ENCODE measurements around the gene VPREB3. TPM values are rescaled to one million over a fixed set of nuclear protein-coding genes. Genes with fewer than 3 reads are reported as not detected.

Gene VPREB3
- polyA plus RNA-seq, 4 donors, result 0.56 to 0.89 (median 0.73) TPM

DNA sequence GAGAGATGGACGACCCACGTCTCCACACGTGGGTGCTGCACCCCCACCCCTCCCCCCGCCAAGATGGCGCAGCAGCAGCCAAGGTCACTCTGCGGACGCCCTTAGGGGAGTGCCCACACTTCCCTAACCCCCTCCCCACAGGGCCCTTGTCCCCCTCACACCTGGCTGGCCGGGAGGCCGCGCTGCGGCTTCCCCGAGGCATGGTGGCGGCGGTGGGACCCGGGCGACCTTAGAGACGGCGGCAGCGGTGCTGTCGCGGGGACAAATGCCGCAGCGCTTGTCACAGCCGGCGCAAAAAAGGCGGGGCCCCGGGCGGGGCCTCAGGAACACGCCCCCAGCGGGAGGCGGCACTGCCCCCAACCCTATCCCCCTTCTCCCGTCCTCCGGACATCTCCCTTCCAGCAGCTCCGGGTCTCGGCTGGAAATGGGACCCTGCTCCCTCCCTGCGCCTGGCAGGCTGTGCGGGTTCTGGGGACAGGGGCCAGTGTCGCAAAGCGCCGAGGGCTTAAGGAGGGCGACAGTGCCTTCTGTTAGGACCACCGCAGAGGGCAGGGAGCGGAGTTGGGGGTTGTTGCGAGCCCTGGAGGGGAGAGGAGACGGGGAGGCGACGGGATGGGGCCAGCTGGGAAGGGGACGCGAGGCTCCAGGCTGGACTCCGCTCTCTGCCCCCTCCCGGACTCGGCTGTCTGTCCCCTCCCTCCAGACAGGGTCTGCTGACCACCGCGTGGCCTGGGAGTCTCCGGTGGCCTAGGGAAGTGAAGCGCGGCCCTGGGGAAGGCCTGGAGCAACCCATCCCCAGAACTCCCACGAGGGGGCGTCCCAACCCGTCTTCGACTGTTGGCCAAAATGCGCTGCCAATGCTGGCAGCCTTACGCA is 13.7 kb upstream of the VPREB3 start, which contains the start of gene CHCHD10:
Gene CHCHD10 (minus strand): TSS at position 300 of the 876 bp plus-strand sequence. CDS start 98 bp downstream, at position 202.
- peak in 2 of 4 donors; percentile 75 to 82 for DNase-seq (ENCODE audit: low read depth in 4 of 4, low spot score in 3 of 4)

GRCh38 chr22:23767303-23767672 is 13.1 kb upstream of the VPREB3 start:
- DNase-seq (ENCODE audit: low read depth in 4 of 4, low spot score in 3 of 4), result no peak

- DNase-seq (ENCODE audit: low read depth in 4 of 4, low spot score in 3 of 4), result no peak
Measured at GRCh38 chr22:23764899-23765881, 11.0 kb upstream of the VPREB3 start.

GRCh38 chr22:23763954-23764353 is 9.7 kb upstream of the VPREB3 start:
- no peak for DNase-seq (ENCODE audit: low read depth in 4 of 4, low spot score in 3 of 4)

DNA sequence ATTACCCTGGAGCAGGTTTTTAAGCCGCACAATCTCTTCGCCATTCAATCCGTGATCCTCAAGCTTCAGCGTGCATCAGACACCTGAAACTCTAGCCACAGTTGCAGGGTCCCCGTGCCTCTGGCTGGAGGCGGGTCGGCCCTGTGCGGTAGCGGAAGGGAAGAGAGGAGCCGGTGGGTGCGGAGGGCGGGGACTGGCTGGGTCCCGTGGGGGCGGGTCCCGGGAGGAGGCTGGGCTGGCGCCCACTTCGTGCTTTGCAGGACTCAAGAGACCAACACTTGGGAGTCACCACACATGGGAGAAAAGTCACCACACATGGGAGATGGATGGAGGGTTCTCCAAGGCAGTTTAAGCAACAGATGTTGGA is 9.3 kb upstream of the VPREB3 start:
- no peak for DNase-seq (ENCODE audit: low read depth in 4 of 4, low spot score in 3 of 4)

DNA sequence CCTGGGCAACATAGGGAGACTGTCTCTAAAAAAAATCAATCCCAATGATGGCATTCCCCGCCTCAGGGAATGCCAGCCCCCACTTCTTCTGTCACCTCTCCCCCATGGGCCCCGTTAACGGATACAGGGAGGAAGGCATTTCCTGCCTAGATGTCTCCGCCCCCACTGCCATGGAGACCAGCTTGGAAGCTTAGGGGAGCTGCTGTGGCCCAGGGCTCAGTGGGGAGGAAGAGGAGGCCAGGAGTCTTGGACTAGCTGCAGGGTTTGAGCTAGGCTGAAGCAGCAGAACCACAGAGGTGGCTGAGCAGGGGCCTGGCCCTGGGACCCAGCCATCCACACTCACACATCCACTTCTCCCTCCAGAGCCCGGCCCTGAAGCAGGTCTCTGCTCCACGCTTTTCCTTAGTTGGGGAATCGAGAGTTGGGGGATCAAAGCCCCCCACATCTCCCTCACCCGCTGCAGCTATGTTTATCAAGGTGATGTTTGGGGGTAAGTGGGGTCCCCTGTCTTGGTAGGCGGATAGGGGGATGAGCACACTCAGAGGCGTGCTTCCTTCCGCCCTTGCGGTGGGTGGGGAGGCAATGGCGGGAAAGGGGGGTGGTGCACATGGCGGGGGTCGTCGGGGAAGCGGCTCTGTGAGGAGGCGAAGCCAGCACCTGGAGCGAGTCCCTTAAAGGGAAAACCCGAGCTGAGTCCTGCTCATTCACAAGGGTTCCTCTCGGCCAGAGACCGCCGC is 8.8 kb upstream of the VPREB3 start, which contains the start of gene C22orf15:
Gene C22orf15 (plus strand): TSS at position 149 of the 737 bp plus-strand sequence. CDS start 317 bp downstream, at position 466.
- DNase-seq (ENCODE audit: low read depth in 4 of 4, low spot score in 3 of 4), result no peak

GRCh38 chr22:23760056-23760455 is 5.8 kb upstream of the VPREB3 start:
- DNase-seq (ENCODE audit: low read depth in 4 of 4, low spot score in 3 of 4), result no peak

- DNase-seq (ENCODE audit: low read depth in 4 of 4, low spot score in 3 of 4), result no peak
Measured at GRCh38 chr22:23759566-23759965, 5.3 kb upstream of the VPREB3 start.

DNA sequence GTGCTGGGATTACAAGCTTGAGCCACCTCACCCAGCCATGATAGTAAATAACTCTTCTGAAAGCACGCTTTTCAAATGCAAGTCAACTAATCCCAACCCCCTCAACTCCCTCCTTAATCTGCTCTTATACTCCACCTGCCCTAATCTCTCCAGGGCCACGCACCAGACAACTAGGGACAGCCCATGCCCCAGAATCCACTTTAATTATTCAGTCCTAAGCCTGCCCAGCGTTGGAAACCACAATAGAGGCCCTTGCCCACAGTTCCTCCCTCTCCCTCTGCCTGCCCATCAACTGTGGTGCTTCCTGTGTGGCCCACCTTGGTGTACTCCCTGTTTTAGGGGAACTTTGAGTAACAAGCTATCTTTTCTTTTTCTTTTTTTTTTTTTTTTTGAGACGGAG is 2.7 kb upstream of the VPREB3 start:
- DNase-seq (ENCODE audit: low read depth in 4 of 4, low spot score in 3 of 4), result no peak

- no peak for DNase-seq (ENCODE audit: low read depth in 4 of 4, low spot score in 3 of 4)
Measured at GRCh38 chr22:23755711-23756110, 1.5 kb upstream of the VPREB3 start.

GRCh38 chr22:23754980-23755636 is 883 bp upstream of the VPREB3 start:
- DNase-seq (ENCODE audit: low read depth in 4 of 4, low spot score in 3 of 4), result no peak

GRCh38 chr22:23753385-23753784 is 840 bp downstream of the VPREB3 start:
- DNase-seq (ENCODE audit: low read depth in 4 of 4, low spot score in 3 of 4), result no peak

DNA sequence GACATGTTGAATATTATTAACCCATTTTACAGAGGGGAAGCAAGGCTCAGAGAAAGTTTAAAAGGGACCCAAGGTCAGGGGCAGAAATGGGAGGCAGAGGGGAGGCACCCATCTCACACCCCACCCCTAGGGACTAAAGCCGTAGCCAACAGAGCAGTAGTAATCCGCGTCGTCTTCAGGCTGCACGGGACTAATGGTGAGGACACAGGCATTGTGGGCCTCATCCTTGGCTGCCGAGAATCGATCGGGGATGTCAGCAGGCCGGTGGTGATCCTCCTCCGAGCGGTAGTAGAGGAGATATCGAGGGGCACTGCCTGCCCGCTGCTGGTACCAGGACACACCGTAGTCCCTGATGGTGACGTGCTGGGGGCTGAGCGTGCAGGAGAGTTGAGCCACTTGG is 1.5 kb downstream of the VPREB3 start:
- DNase-seq (ENCODE audit: low read depth in 4 of 4, low spot score in 3 of 4), result no peak

- DNase-seq (ENCODE audit: low read depth in 4 of 4, low spot score in 3 of 4), result no peak
Measured at GRCh38 chr22:23752090-23752691, 2.0 kb downstream of the VPREB3 start.

- peak in 1 of 4 donors; percentile 57 for DNase-seq (ENCODE audit: low read depth in 4 of 4, low spot score in 3 of 4)
Measured at GRCh38 chr22:23751441-23751996, 2.7 kb downstream of the VPREB3 start.

GRCh38 chr22:23750714-23751440 is 3.3 kb downstream of the VPREB3 start, which contains the start of gene ZNF70:
Gene ZNF70, minus strand, starts transcription at chr22:23751112. Its CDS starts 5,972 bp downstream, at chr22:23745140.
- DNase-seq (ENCODE audit: low read depth in 4 of 4, low spot score in 3 of 4), result peak in 3 of 4 donors; percentile 76 to 83 (median 78)

GRCh38 chr22:23750367-23750713 is 3.9 kb downstream of the VPREB3 start:
- DNase-seq (ENCODE audit: low read depth in 4 of 4, low spot score in 3 of 4), result no peak

GRCh38 chr22:23749841-23750301 is 4.4 kb downstream of the VPREB3 start:
- DNase-seq (ENCODE audit: low read depth in 4 of 4, low spot score in 3 of 4), result no peak
